Large intestine (tissue), 1 donor: Measurements from ENCODE around the gene TAF11L3. TPM values are rescaled to one million over a fixed set of nuclear protein-coding genes. Genes with fewer than 3 reads are reported as not detected.

Experiments used
- polyA plus RNA-seq: library from polyadenylated mRNA; unstranded; fragments of 120-200 nt; gene quantifications from one replicate; pipeline ENCODE4 v1.2.1, GENCODE V29; 2013

TAF11L3 gene
- polyA plus RNA-seq, 1 donor, result not detected

Other genes with a start within 250 kb of the TAF11L3 start
- not detected for gene TAF11L2, start 20.1 kb upstream of the TAF11L3 start, polyA plus RNA-seq
- not detected for gene TAF11L4, start 3.4 kb downstream of the TAF11L3 start, polyA plus RNA-seq
- not detected for gene TAF11L5, start 6.9 kb downstream of the TAF11L3 start, polyA plus RNA-seq
- gene TAF11L6, start 10.3 kb downstream of the TAF11L3 start, polyA plus RNA-seq, result not detected
- not detected for gene TAF11L7, start 67.4 kb downstream of the TAF11L3 start, polyA plus RNA-seq
- gene TAF11L8, start 72.6 kb downstream of the TAF11L3 start, polyA plus RNA-seq, result not detected
- gene TAF11L9, start 76.0 kb downstream of the TAF11L3 start, polyA plus RNA-seq, result not detected
- not detected for gene TAF11L10, start 79.5 kb downstream of the TAF11L3 start, polyA plus RNA-seq
- not detected for gene TAF11L11, start 85.8 kb downstream of the TAF11L3 start, polyA plus RNA-seq
- not detected for gene TAF11L12, start 92.0 kb downstream of the TAF11L3 start, polyA plus RNA-seq
- not detected for gene TAF11L13, start 113.7 kb downstream of the TAF11L3 start, polyA plus RNA-seq
- gene TAF11L14, start 116.1 kb downstream of the TAF11L3 start, polyA plus RNA-seq, result not detected